Measurements from ENCODE around the gene MUC12.
A peak's percentile ranks its signal among the peaks of the same experiment; 100 is the strongest.
"Not testable (repeated sequence)": the region's sequence is repeated elsewhere in the genome, so short reads cannot be mapped to it uniquely, and the experiment has no call there.

Gene MUC12

DNA sequence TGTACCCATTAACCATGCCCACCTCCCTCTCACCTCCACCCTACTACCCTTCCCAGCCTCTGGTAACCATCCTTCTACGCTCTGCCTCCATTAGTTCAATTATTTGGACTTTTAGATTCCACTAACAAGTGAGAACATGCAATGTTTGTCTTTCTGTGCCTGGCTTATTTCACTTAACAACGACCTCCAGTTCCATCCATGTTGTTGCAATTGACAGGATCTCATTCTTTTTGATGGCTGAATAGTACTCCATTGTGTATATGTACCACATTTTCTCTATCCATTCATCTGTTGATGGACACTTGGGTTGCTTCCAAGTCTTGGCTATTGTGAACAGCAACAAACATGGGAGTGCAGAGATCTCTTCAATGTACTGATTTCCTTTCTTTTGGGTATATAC is 38.0 kb downstream of the MUC12 start:
- H3K4me3 ChIP-seq (ENCODE audit: low read length); H3K4me1 ChIP-seq (ENCODE audit: control insufficient read depth, insufficient read depth, low read length); H3K9me3 ChIP-seq (ENCODE audit: control insufficient read depth, low read length); H3K9ac ChIP-seq (ENCODE audit: low read length); H3K36me3 ChIP-seq (ENCODE audit: control insufficient read depth, insufficient read depth, low read length); H3K27me3 ChIP-seq (ENCODE audit: control insufficient read depth, insufficient read depth, low read length): not testable (repeated sequence)

DNA sequence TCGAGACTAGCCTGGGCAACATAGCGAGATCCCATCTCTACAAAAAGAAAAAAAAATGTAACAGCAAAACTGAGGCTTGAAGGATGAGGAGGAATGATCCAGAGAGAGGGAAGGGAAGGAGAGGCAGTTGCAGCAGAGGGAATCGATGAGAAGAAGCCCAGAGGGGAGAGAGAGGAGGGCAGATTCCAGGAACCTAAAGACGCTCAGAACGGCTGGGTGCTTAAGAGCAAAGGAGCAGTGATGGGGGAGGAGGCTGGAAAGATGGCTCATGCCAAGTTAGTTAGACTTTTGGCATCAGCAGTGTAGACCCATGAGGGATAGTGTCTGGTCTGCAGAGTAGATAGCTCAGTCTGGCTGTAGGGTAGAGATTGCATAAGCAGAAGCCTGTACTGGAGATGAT is 40.3 kb downstream of the MUC12 start:
- H3K27me3 ChIP-seq (ENCODE audit: control insufficient read depth, insufficient read depth, low read length): peaks cover 1% of the 10 kb centered on the region
- no peaks in the 10 kb centered on the region for H3K9me3 ChIP-seq (ENCODE audit: control insufficient read depth, low read length)
- no peak overlapping the region for H3K9ac ChIP-seq (ENCODE audit: low read length)
- no peaks in the 10 kb centered on the region for H3K36me3 ChIP-seq (ENCODE audit: control insufficient read depth, insufficient read depth, low read length)
- H3K4me3 ChIP-seq (ENCODE audit: low read length): no peak overlapping the region
- no peaks in the 10 kb centered on the region for H3K4me1 ChIP-seq (ENCODE audit: control insufficient read depth, insufficient read depth, low read length)

DNA sequence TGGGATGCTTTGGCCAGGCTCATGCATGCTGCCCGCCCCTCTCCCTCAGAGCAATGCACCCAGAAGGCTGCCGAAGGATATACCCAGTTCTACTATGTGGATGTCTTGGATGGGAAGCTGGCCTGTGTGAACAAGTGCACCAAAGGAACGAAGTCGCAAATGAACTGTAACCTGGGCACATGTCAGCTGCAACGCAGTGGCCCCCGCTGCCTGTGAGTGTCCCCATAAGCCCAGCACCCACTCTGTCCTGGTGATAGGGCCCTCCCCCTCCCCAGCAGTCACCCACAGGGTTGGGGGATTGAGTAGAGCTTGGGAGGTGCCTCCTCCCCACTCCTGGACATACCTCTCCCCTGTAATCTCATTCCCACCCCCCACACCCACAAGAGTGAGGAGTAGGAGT is 43.6 kb downstream of the MUC12 start:
- Histone ChIP-seq H3K4me1 (ENCODE audit: control insufficient read depth, insufficient read depth, low read length) (peaks cover 14% of the 10 kb centered on the region), H3K9me3 (ENCODE audit: control insufficient read depth, low read length) (no peaks in the 10 kb centered on the region), H3K4me3 (ENCODE audit: low read length) (no peak overlapping the region), H3K36me3 (ENCODE audit: control insufficient read depth, insufficient read depth, low read length) (no peaks in the 10 kb centered on the region), H3K9ac (ENCODE audit: low read length) (no peak overlapping the region), H3K27me3 (ENCODE audit: control insufficient read depth, insufficient read depth, low read length) (no peaks in the 10 kb centered on the region)

DNA sequence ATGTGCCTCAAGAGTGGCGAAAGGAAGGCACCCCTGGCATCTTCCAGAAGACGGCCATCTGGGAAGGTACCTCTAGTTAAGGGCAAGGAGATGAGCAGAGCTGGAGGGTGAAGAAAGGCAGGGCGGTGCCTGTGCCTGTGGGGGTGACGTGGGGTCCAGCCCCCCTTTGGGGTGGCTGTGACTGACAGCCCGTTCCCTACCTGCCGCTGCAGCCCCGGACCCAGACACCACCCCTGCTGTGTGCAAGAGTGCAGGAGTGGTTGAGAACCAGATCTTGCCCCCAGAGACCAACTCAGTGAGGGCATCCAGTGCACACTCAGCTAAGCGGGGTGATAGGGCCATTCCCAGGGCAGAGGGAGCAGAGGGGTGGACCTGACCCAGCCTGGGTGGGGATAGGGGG is 46.3 kb downstream of the MUC12 start:
- H3K4me1 ChIP-seq (ENCODE audit: control insufficient read depth, insufficient read depth, low read length): peaks cover 33% of the 10 kb centered on the region
- no peaks in the 10 kb centered on the region for H3K36me3 ChIP-seq (ENCODE audit: control insufficient read depth, insufficient read depth, low read length)
- no peak overlapping the region for H3K9ac ChIP-seq (ENCODE audit: low read length)
- peaks cover 4% of the 10 kb centered on the region for H3K27me3 ChIP-seq (ENCODE audit: control insufficient read depth, insufficient read depth, low read length)
- H3K4me3 ChIP-seq (ENCODE audit: low read length): no peak overlapping the region
- H3K9me3 ChIP-seq (ENCODE audit: control insufficient read depth, low read length): no peaks in the 10 kb centered on the region

DNA sequence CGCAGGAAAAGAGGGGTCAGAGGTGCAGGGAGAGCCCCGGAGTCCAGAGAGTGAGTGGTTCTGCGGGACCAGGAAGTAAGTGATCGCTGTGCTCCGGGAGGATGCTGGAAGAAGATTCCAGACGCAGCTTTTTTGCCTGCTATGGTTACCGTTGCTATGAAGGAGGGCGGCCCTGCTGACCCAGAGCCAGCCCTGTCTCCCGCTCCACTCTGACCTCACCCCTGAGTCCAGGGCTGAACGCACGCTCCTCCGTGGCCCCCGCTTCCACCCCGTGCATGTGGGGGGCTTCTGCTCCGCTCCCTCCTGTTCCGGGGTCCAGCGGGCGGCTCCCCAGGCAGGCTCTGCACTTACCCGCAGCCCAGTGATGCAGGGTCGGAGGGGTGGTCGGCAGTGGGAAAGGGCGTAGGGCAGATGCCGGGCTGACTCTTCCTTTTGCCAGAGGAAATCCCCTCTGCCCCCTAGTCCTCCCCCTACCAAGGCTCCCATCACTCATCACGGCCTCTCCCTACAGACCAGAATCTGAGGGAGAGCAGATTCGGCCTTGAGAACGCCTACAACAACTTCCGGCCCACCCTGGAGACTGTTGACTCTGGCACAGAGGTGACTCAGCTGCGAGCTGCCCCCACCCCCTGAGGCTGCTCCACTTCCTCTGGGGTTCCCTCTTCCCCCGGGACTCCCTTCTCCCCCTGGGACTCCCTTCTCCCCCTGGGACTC is 47.9 kb downstream of the MUC12 start:
- Histone ChIP-seq H3K36me3 (ENCODE audit: control insufficient read depth, insufficient read depth, low read length) (no peaks in the 10 kb centered on the region), H3K4me3 (ENCODE audit: low read length) (peak overlapping the region; percentile 84), H3K9me3 (ENCODE audit: control insufficient read depth, low read length) (no peaks in the 10 kb centered on the region), H3K27me3 (ENCODE audit: control insufficient read depth, insufficient read depth, low read length) (peaks cover 7% of the 10 kb centered on the region), H3K9ac (ENCODE audit: low read length) (peak overlapping the region; percentile 79), H3K4me1 (ENCODE audit: control insufficient read depth, insufficient read depth, low read length) (peaks cover 38% of the 10 kb centered on the region)

DNA sequence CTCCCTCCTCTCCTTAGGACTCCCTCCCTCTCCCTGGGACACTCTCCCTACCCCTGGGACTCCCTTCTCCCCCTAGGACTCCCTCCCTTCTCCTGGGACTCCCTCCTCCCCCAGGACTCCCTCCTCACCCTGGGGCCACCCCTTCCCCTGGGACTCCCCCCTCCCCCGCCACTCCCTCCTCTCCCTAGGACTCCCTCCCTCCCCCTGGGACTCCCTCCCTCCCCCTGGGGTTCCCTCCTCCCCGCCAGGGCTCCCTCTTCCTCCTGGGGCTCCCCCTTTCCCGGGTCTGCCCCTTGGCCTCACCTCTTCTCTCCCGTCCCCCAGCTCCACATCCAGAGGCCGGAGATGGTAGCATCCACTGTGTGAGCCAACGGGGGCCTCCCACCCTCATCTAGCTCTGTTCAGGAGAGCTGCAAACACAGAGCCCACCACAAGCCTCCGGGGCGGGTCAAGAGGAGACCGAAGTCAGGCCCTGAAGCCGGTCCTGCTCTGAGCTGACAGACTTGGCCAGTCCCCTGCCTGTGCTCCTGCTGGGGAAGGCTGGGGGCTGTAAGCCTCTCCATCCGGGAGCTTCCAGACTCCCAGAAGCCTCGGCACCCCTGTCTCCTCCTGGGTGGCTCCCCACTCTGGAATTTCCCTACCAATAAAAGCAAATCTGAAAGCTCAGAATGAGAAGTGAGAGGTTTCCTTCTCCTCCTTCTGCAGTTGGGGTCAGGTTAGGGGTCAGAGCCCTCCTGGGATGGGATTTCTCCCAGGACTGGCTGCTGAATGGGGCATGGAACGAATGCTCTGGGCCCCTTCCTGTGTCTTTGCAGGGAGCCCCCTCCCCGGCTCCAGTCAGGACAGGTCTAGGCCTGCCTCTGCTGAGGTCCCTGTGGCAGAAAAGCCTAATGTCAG is 49.2 kb downstream of the MUC12 start:
- Histone ChIP-seq H3K36me3 (ENCODE audit: control insufficient read depth, insufficient read depth, low read length) (no peaks in the 10 kb centered on the region), H3K4me1 (ENCODE audit: control insufficient read depth, insufficient read depth, low read length) (peaks cover 38% of the 10 kb centered on the region), H3K9me3 (ENCODE audit: control insufficient read depth, low read length) (no peaks in the 10 kb centered on the region), H3K27me3 (ENCODE audit: control insufficient read depth, insufficient read depth, low read length) (peaks cover 7% of the 10 kb centered on the region), H3K9ac (ENCODE audit: low read length) (peak overlapping the region; percentile 22), H3K4me3 (ENCODE audit: low read length) (no peak overlapping the region)

DNA sequence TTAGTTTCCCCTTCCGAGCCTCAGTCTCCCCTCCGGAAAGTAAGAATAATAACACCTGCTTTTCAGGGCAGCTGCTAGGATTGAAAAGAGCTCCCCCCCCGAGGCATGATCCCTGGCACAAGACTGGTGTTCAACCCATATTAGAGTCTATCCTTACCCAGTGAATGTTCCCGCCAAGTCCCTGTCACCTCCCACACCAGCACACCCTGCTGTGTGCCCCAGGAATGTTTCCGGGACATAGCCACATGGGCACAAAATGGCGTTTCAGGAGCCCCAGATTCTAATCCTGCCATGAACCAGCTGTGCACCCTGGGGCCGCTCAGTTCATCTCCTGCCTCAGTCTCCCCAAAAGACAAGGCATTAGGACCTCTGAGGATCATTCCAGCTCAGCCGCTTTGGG is 51.1 kb downstream of the MUC12 start:
- H3K27me3 ChIP-seq (ENCODE audit: control insufficient read depth, insufficient read depth, low read length): peaks cover 7% of the 10 kb centered on the region
- no peaks in the 10 kb centered on the region for H3K36me3 ChIP-seq (ENCODE audit: control insufficient read depth, insufficient read depth, low read length)

DNA sequence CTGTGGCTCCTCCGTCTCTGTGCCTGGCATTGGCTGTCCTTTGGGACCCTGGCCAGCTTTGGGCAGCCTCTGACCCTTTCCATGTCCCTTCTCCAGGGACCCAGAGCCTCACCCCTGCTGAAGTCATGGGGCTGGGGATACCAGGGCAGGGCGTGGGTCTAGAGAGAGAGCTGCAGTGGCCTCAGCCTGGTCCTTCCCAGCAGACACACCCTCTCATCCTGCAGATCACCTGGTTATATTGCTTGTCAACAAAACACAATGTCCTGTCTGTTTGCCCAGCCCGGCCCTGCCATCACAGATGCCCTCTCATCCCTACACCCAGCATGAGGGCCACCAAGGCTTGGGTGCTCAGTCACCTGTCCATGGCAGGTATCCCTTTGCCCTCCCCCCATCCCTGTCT is 52.3 kb downstream of the MUC12 start:
- Histone ChIP-seq H3K4me1 (ENCODE audit: control insufficient read depth, insufficient read depth, low read length) (peaks cover 27% of the 10 kb centered on the region), H3K9me3 (ENCODE audit: control insufficient read depth, low read length) (no peaks in the 10 kb centered on the region), H3K36me3 (ENCODE audit: control insufficient read depth, insufficient read depth, low read length) (no peaks in the 10 kb centered on the region), H3K27me3 (ENCODE audit: control insufficient read depth, insufficient read depth, low read length) (peaks cover 7% of the 10 kb centered on the region), H3K9ac (ENCODE audit: low read length) (no peak overlapping the region), H3K4me3 (ENCODE audit: low read length) (no peak overlapping the region)

More for the DNA sequence above, 51.1 kb downstream of the MUC12 start:
- no peaks in the 10 kb centered on the region for H3K9me3 ChIP-seq (ENCODE audit: control insufficient read depth, low read length)
- no peak overlapping the region for H3K4me3 ChIP-seq (ENCODE audit: low read length)
- peaks cover 38% of the 10 kb centered on the region for H3K4me1 ChIP-seq (ENCODE audit: control insufficient read depth, insufficient read depth, low read length)
- peak overlapping the region; percentile 34 for H3K9ac ChIP-seq (ENCODE audit: low read length)

DNA sequence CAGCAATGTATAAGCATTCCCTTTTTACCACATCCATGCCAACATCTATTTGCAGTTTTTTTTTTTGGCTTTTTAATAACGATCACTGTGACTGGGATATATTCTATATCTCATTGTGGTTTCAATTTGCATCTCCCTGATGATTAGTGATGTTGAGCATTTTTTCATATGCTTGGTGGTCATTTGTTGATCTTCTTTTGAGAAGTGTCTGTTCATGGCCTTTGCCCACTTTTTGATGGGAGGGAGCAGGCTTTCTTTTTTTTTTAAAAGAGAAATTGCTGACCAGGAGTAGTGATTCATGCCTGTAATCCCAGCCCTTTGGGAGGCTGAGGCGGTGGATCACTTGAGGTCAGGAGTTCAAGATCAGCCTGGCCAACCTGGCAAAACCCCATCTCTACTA is 54.5 kb downstream of the MUC12 start:
- peaks cover 7% of the 10 kb centered on the region for H3K27me3 ChIP-seq (ENCODE audit: control insufficient read depth, insufficient read depth, low read length)
- H3K4me3 ChIP-seq (ENCODE audit: low read length): no peak overlapping the region
- H3K4me1 ChIP-seq (ENCODE audit: control insufficient read depth, insufficient read depth, low read length): peaks cover 18% of the 10 kb centered on the region
- no peak overlapping the region for H3K9ac ChIP-seq (ENCODE audit: low read length)
- no peaks in the 10 kb centered on the region for H3K9me3 ChIP-seq (ENCODE audit: control insufficient read depth, low read length)
- no peaks in the 10 kb centered on the region for H3K36me3 ChIP-seq (ENCODE audit: control insufficient read depth, insufficient read depth, low read length)

DNA sequence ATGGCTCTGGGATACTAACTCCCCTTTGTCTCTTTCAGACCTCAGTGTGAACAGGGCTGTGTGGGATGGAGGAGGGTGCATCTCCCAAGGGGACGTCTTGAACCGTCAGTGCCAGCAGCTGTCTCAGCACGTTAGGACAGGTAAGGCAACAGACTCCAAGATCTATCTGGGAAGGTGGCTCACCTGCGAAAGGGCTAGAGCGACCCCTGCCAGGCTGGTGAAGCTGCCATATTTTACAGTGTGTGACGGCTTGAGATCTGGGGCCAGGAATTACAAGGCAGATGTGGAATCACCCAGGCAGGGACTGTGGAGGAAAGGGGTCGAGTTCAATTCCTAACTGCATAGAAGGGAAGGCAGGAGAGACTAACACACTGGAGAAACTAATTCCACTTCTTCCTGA is 61.7 kb downstream of the MUC12 start:
- Histone ChIP-seq H3K36me3 (ENCODE audit: control insufficient read depth, insufficient read depth, low read length) (no peaks in the 10 kb centered on the region), H3K4me3 (ENCODE audit: low read length) (no peak overlapping the region), H3K9me3 (ENCODE audit: control insufficient read depth, low read length) (no peaks in the 10 kb centered on the region), H3K4me1 (ENCODE audit: control insufficient read depth, insufficient read depth, low read length) (no peaks in the 10 kb centered on the region), H3K9ac (ENCODE audit: low read length) (no peak overlapping the region), H3K27me3 (ENCODE audit: control insufficient read depth, insufficient read depth, low read length) (peaks cover 6% of the 10 kb centered on the region)

DNA sequence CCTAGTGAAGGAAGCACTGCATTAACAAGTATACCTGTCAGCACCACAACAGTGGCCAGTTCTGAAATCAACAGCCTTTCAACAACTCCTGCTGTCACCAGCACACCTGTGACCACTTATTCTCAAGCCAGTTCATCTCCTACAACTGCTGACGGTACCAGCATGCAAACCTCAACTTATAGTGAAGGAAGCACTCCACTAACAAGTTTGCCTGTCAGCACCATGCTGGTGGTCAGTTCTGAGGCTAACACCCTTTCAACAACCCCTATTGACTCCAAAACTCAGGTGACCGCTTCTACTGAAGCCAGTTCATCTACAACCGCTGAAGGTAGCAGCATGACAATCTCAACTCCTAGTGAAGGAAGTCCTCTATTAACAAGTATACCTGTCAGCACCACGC is 66.6 kb downstream of the MUC12 start:
- Histone ChIP-seq H3K4me1 (ENCODE audit: control insufficient read depth, insufficient read depth, low read length) (no peaks in the 10 kb centered on the region), H3K9me3 (ENCODE audit: control insufficient read depth, low read length) (no peaks in the 10 kb centered on the region), H3K9ac (ENCODE audit: low read length) (no peak overlapping the region), H3K36me3 (ENCODE audit: control insufficient read depth, insufficient read depth, low read length) (no peaks in the 10 kb centered on the region), H3K27me3 (ENCODE audit: control insufficient read depth, insufficient read depth, low read length) (peaks cover 6% of the 10 kb centered on the region), H3K4me3 (ENCODE audit: low read length) (no peak overlapping the region)

DNA sequence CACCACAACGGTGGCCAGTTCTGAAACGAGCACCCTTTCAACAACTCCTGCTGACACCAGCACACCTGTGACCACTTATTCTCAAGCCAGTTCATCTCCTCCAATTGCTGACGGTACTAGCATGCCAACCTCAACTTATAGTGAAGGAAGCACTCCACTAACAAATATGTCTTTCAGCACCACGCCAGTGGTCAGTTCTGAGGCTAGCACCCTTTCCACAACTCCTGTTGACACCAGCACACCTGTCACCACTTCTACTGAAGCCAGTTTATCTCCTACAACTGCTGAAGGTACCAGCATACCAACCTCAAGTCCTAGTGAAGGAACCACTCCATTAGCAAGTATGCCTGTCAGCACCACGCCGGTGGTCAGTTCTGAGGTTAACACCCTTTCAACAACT is 71.9 kb downstream of the MUC12 start:
- H3K9ac ChIP-seq (ENCODE audit: low read length): not testable (repeated sequence)

More for the DNA sequence above, 71.9 kb downstream of the MUC12 start:
- H3K36me3 ChIP-seq (ENCODE audit: control insufficient read depth, insufficient read depth, low read length); H3K9me3 ChIP-seq (ENCODE audit: control insufficient read depth, low read length); H3K27me3 ChIP-seq (ENCODE audit: control insufficient read depth, insufficient read depth, low read length); H3K4me3 ChIP-seq (ENCODE audit: low read length); H3K4me1 ChIP-seq (ENCODE audit: control insufficient read depth, insufficient read depth, low read length): not testable (repeated sequence)

Data from mucosa of stomach (tissue), 1 donor.